K562 (cell line): Measurements from ENCODE around the gene GYPA. TPM values are rescaled to one million over a fixed set of nuclear protein-coding genes. Genes with fewer than 3 reads are reported as not detected.
"Not testable (repeated sequence)": the region's sequence is repeated elsewhere in the genome, so short reads cannot be mapped to it uniquely, and the experiment has no call there.

Experiments
- ARNT ChIP-seq, 2 experiments: fragments of 450-650 bp; IDR thresholded peaks; 2 replicates each; pipeline ENCODE4 v1.6.1; 2016; ENCODE audit warnings: mild to moderate bottlenecking in 1 of 2
- CBX3 ChIP-seq, 2 experiments: IDR thresholded peaks; 1 replicate in 1 of 2; 2 replicates in 1 of 2; pipeline ENCODE4 v1.6.1; 2012; ENCODE audit warnings: inconsistent platforms in 2 of 2, low read length in 2 of 2, borderline replicate concordance in 1 of 2, control low read depth in 1 of 2
- CHAMP1 ChIP-seq: fragments of 450-650 bp; IDR thresholded peaks from 2 replicates; pipeline ENCODE4 v1.6.1; 2016; ENCODE audit warnings: mild to moderate bottlenecking
- CREB1 ChIP-seq, 2 experiments: sonication (generic) in 1 of 2; formaldehyde crosslinking in 1 of 2; IDR thresholded peaks; 2 replicates each; pipeline versions ENCODE4 v1.6.1 to v1.8.0; 2012 to 2022; ENCODE audit warnings: inconsistent platforms in 1 of 2, mild to moderate bottlenecking in 1 of 2, missing genetic modification reagents in 1 of 2, moderate library complexity in 1 of 2
- CREM ChIP-seq: IDR thresholded peaks from 2 replicates; pipeline ENCODE4 v1.6.1; 2014; ENCODE audit warnings: antibody characterized with exemption, low read depth
- CTBP1 ChIP-seq: fragments of 450-650 bp; IDR thresholded peaks from 2 replicates; pipeline ENCODE4 v1.6.1; 2016; ENCODE audit warnings: borderline replicate concordance
- DPF2 ChIP-seq: fragments of 450-650 bp; IDR thresholded peaks from 2 replicates; pipeline ENCODE4 v1.6.1; 2016
- ESRRA ChIP-seq: fragments of 450-650 bp; IDR thresholded peaks from 2 replicates; pipeline ENCODE4 v1.6.1; 2014; ENCODE audit warnings: low read depth, mild to moderate bottlenecking, moderate library complexity, borderline replicate concordance
- ETV1 ChIP-seq: fragments of 450-650 bp; conservative IDR thresholded peaks from 2 replicates; pipeline ENCODE4 v1.6.1; 2016; ENCODE audit warnings: missing genetic modification characterization, control low read depth, low read depth, missing compliant biosample characterization
- HDAC1 ChIP-seq, 2 experiments: fragments of 450-650 bp; IDR thresholded peaks; 2 replicates each; pipeline ENCODE4 v1.6.1; 2016 to 2017; ENCODE audit warnings: inconsistent platforms in 1 of 2, mild to moderate bottlenecking in 1 of 2, moderate library complexity in 1 of 2
- HDAC2 ChIP-seq: fragments of 450-650 bp; IDR thresholded peaks from 2 replicates; pipeline ENCODE4 v1.6.1; 2016; ENCODE audit warnings: mild to moderate bottlenecking
- KLF16 ChIP-seq: IDR thresholded peaks from 2 replicates; pipeline ENCODE4 v1.6.1; 2016; ENCODE audit warnings: antibody characterized with exemption
- MBD2 ChIP-seq: sonication (generic); IDR thresholded peaks from 2 replicates; pipeline ENCODE4 v1.6.1; 2016; ENCODE audit warnings: low read depth, borderline replicate concordance
- MNT ChIP-seq, 2 experiments: fragments of 450-650 bp; conservative IDR thresholded peaks; 2 replicates each; pipeline ENCODE4 v1.6.1; 2017; ENCODE audit warnings: mild to moderate bottlenecking in 2 of 2, moderate library complexity in 2 of 2
- PBX2 ChIP-seq, 2 experiments: IDR thresholded peaks in 1 of 2; conservative IDR thresholded peaks in 1 of 2; 2 replicates each; pipeline ENCODE4 v1.6.1; 2016; ENCODE audit warnings: low read depth in 2 of 2, mild to moderate bottlenecking in 1 of 2, missing compliant biosample characterization in 1 of 2, missing genetic modification characterization in 1 of 2, moderate library complexity in 1 of 2
- PHB2 ChIP-seq: fragments of 450-650 bp; IDR thresholded peaks from 2 replicates; pipeline ENCODE4 v1.6.1; 2017; ENCODE audit warnings: low read depth
- PML ChIP-seq: IDR thresholded peaks from 2 replicates; pipeline ENCODE4 v1.6.1; 2012; ENCODE audit warnings: low read length, inconsistent platforms
- POLR2AphosphoS5 ChIP-seq: IDR thresholded peaks from 2 replicates; pipeline ENCODE4 v1.6.1; 2011; ENCODE audit warnings: mild to moderate bottlenecking, low read depth, low read length, moderate library complexity; ENCODE audit not compliant: control insufficient read depth, insufficient read depth
- TAL1 ChIP-seq: fragments of 450-650 bp; IDR thresholded peaks from 2 replicates; pipeline ENCODE4 v1.6.1; 2016; ENCODE audit warnings: mild to moderate bottlenecking
- TCF3 ChIP-seq: sonication (generic); formaldehyde crosslinking; IDR thresholded peaks from 2 replicates; pipeline ENCODE4 v1.4.0; 2020; ENCODE audit warnings: mild to moderate bottlenecking, missing genetic modification reagents
- TEAD1 ChIP-seq, 2 experiments: fragments of 450-650 bp in 1 of 2; sonication (generic) in 1 of 2; formaldehyde crosslinking; IDR thresholded peaks; 2 replicates each; pipeline versions ENCODE4 v1.4.0 to v1.8.0; 2020 to 2022; ENCODE audit warnings: mild to moderate bottlenecking in 2 of 2, missing genetic modification reagents in 1 of 2
- TRIM24 ChIP-seq, 2 experiments: fragments of 450-650 bp; IDR thresholded peaks; 2 replicates each; pipeline ENCODE4 v1.6.1; 2016
- polyA plus RNA-seq, 8 experiments: library from polyadenylated mRNA; depleted of rRNA in 4 of 8; stranded (reverse) in 5 of 8; unstranded in 3 of 8; fragments of >200 nt; fragmentation: Nextera tagmentation in 2 of 8; fragmentation: Illumina TruSeq in 1 of 8; extraction: Ambion mirVana in 2 of 8; extraction: Trizol in 1 of 8; gene quantifications; 2 replicates each; pipeline versions ENCODE4 v1.2.1 to v1.2.3, GENCODE V29; 2011 to 2014; ENCODE audit warnings: inconsistent platforms in 1 of 8, missing spikeins in 1 of 8
- total RNA-seq, 7 experiments: library from RNA; depleted of rRNA in 6 of 7; stranded (reverse); fragments of >200 nt in 6 of 7; fragmentation: Illumina TruSeq in 2 of 7; extraction: Trizol in 2 of 7; gene quantifications; 2 replicates each; pipeline versions ENCODE4 v1.2.1 to v1.2.3, GENCODE V29; 2011 to 2021; ENCODE audit warnings: low replicate concordance in 1 of 7

The GYPA gene
- total and polyA plus RNA-seq, 9 of the 15 experiments (the other 6 are each of a cell fraction or from before 2014, with no cell fraction given) = 35.3 to 278 (median 122) TPM

GRCh38 chr4:144078746-144079145, 61.8 kb downstream of the GYPA start (continued):
- TF ChIP-seq PML = peak; percentile 82
- peak; percentile 90 to 91 for TF ChIP-seq TRIM24 (IDR thresholded peaks at IDR 0.05)
- TF ChIP-seq MBD2 = peak; percentile 59; the same call in 1 of the 2 replicates
- TF ChIP-seq HDAC1 (IDR thresholded peaks at IDR 0.05) = peak in 1 of 2 experiments; percentile 75; a peak in 2 of 4 replicates
- TF ChIP-seq ETV1 = peak; percentile 55; the same call in 1 of the 2 replicates
- not testable (repeated sequence) for TF ChIP-seq PBX2 (CRISPR knock-in tag; IDR thresholded peaks at IDR 0.05; ENCODE audit: low read depth); CREB1 (CRISPR knock-in tag; IDR thresholded peaks at IDR 0.05)
- 0 out of 2 replicates have a peak, but pooled peaks have one; percentile 23 for TF ChIP-seq PBX2 (tag; conservative IDR thresholded peaks at IDR 0.05; ENCODE audit: low read depth)
- TF ChIP-seq TEAD1 (CRISPR knock-in tag; IDR thresholded peaks at IDR 0.05) = 0 out of 4 replicates have a peak, but pooled peaks of 1 of the 2 experiments have one; percentile 5
- TF ChIP-seq ESRRA = peak; percentile 46; the same call in 1 of the 2 replicates
- TF ChIP-seq PHB2 = peak; percentile 70
- TF ChIP-seq CREB1 (IDR thresholded peaks at IDR 0.05) = peak; percentile 34; the same call in 1 of the 2 replicates
- peak; percentile 93 for TF ChIP-seq TAL1
- TF ChIP-seq CTBP1 = peak; percentile 55; the same call in 1 of the 2 replicates
- 0 out of 4 replicates have a peak, but pooled peaks of 1 of the 2 experiments have one; percentile 16 for TF ChIP-seq MNT (conservative IDR thresholded peaks at IDR 0.05)
- TF ChIP-seq KLF16 = peak; percentile 90
- TF ChIP-seq TCF3 (CRISPR knock-in tag) = peak; percentile 92
- peak; percentile 50; the same call in 1 of the 2 replicates for TF ChIP-seq HDAC2
- TF ChIP-seq CREM = peak; percentile 22; the same call in 1 of the 2 replicates
- TF ChIP-seq DPF2 = peak; percentile 92
- TF ChIP-seq ARNT (IDR thresholded peaks at IDR 0.05) = peak; percentile 83 to 91; a peak in 3 of 4 replicates
- peak; percentile 81 for TF ChIP-seq POLR2AphosphoS5
- peak; percentile 61; the same call in 1 of the 2 replicates for TF ChIP-seq CHAMP1
- TF ChIP-seq CBX3 (IDR thresholded peaks at IDR 0.05; ENCODE audit: borderline replicate concordance in 1 of 2, low read length in 2 of 2) = 0 out of 3 replicates have a peak, but pooled peaks of 1 of the 2 experiments have one; percentile 28
